HG03520 (cell line): Measurements from ENCODE around the gene PIGS.
"Not testable (repeated sequence)": the region's sequence is repeated elsewhere in the genome, so short reads cannot be mapped to it uniquely, and the experiment has no call there.

Source experiments
- ATAC-seq: cut with Tn5 transposase; IDR thresholded peaks from one replicate; pipeline ENCODE4 v1.9.1; 2021; ENCODE audit warnings: mild to moderate bottlenecking, moderate library complexity; ENCODE audit not compliant: unreplicated experiment

The PIGS gene

DNA sequence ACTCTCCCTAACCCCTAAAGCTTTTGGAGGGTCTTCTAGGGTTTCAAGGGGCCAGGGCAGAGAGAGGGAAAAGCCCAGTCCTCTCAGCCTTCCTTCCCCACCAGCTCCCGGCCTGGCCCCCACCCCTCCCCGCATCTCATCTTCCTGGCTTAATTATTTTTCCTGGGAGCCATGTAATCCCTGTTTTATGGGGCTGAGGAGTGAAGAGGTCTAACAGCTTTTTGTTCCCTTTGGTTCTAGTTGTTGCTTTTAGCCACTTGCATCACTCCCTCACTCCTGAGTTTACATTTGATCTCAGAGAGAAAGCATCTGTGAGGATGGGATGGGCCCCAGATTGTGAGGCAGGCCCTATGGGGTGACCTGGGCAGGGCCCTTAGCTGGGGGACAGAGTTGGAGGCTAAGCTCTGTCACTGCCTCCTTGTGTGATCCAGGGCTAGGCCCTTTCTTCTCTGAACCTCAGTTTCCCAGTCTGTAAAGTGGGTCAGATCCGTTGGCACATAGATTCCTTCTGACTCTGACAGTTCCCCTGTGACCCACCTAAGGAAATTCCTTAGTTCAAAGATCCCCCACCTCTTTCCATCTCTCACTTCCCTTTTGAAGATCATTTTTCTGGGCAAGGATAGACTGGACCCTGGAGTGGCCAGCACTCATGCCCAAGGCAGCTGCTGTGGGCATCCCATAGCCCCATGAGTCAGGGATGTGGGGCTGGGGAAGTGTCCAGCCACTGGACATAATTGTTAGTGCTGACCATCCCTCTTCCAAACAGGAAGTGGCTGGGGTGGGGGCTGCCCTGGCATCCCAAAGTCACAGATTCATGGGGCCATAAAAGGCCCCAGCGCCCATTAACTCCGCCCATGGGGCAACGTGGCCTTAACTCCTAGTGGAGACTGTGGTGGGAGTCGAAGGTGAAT is 39.0 kb downstream of the PIGS start:
- ATAC-seq = no peak

DNA sequence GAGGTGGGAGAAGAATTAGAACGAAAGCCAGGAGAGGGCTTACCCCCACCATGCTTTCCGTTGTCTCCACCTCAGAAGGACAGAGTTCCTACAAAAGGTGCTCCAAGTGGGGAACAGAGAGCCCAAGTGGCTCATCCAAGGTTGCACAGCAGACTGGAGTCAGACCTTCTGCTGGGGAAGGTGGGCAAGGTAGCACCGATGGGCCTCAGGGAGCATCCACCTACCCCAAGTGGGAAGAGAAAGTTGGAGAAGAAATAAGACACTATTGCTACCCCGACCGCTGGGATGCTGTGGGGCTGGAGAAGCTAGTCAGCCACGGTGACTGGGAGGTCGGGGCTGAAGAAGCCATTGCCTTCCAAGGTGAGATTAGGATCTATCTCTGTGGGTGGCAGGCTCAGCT is 40.4 kb downstream of the PIGS start:
- ATAC-seq = no peak

DNA sequence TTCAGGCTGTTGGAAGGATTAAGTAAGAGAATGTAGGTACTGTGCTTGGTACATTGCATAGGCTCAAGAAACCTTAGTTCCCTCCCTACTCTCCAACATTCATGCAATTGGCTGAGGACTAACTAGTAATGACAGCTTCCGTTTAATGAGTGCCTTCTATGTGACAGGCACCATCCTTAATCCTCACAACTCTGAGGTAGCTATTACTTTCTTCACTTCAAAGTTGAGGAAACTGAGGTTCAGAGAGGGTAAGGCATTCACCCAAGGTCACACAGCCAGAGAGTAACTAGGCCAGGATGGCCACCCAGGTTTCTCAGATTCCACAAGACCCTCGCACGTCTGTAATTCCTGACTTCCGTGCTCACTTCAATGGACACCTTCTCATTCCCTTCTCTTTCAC is 41.1 kb downstream of the PIGS start:
- ATAC-seq = no peak

DNA sequence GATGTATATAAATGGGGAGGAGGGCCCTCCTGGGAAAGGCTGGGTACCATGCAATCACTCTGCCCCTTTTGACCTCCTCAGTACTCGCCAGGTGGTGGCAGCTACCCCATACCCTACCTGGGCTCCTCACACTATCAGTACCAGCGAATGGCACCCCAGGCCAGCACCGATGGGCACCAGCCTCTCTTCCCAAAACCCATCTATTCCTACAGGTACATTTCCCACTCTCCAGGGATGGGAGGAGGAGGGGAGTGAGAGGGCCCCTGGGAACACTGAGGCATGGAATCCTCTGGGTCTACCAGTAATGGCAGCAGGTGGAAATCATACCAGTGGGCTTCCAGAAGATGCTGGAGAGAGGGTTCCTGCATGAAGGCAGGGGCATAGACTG is 42.3 kb downstream of the PIGS start:
- no peak for ATAC-seq

DNA sequence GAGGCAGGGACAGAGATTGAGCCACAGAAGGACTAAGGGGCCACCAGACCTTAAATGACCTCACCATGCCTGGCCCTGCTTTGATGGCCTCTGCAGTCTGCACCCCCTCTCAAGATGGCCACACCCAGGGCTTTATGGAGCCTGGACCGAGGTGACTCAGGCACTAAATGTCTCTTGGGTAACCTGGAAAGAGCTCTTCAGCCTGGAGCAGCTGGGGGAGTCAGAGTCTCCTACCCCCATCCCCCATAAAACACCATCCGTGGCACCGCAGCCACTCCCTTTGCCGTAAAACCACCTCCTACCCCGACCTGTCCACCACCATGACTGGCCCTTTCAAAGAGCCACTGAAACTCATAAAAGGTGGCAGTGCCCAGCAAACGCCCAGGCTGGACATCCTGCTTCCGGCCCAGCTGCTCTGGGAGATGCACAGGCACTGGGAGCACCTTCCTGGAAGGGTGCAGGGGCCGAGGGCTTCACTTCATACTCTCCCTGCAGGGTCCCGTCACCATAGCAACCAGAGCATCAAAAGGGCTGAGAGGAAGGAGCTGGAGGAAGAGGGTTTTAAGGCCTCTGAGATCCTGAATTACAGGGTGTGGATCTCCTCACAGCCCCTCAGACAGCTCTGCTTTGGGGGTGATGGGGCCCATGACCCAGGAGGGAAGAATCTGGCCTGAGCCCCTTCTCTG is 42.9 kb downstream of the PIGS start:
- ATAC-seq = no peak

DNA sequence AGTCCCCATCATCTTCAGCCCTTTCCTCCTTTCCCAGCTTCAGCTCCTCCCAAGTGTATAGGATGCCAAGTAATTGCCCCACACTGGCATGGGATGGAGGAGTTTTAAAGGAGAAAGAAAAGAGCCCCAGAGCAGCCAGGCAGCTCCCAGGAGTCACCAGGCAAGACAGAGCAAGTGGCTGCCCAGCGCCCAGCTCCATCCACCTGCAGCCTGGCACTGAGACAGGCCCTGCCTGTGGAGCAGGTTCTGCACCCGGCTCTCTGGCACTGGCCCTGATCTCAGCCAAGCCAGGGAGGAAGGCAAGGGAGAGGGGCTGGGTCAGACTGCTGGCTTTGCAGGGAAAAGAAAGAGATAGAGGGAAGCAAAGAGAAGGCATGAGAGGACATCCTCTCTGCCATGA is 43.5 kb downstream of the PIGS start:
- ATAC-seq = no peak

DNA sequence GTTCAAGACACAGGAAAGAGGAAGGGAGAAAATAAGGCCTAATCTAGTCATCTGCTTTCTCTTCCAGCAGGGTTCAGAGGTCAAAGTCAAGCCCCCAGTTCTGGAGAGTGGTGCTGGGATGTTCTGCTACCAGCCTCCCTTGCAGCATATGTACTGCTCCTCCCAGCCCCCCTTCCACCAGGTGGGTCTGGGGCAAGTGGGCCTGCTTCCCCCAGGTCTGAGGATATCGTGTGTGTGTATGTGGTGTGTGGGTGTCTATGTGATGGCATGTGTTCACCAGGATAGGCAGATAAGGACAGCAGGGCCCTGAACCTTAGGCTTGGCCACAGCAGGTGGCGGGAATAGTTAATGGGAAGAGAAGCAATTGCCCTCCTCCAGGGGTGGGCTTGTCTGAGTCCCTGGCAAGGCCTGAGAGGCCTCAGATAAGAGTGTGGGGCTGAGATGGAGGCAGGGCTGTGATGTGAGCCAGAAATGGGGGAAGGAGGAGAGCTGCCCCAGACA is 44.1 kb downstream of the PIGS start:
- ATAC-seq = no peak

DNA sequence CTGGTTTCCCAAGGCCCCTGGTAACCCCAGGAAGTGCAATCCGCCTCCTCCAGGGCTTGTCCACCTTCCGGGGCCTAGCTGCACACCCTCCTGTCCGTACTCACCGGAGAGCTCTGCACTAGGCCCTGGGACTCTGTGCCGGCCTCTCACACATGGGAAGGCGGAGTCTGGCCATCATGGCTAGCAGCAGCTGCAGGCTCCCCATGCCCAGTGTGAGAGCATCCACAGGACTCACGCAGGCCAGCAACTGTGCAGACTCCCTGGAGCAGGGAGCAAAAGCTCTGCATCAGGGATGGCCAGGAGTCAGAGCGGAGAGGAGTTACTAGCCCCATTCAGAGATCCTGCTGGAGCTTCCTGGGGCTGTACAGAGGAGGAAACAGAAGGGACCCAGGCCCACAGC is 44.9 kb downstream of the PIGS start:
- ATAC-seq = no peak

DNA sequence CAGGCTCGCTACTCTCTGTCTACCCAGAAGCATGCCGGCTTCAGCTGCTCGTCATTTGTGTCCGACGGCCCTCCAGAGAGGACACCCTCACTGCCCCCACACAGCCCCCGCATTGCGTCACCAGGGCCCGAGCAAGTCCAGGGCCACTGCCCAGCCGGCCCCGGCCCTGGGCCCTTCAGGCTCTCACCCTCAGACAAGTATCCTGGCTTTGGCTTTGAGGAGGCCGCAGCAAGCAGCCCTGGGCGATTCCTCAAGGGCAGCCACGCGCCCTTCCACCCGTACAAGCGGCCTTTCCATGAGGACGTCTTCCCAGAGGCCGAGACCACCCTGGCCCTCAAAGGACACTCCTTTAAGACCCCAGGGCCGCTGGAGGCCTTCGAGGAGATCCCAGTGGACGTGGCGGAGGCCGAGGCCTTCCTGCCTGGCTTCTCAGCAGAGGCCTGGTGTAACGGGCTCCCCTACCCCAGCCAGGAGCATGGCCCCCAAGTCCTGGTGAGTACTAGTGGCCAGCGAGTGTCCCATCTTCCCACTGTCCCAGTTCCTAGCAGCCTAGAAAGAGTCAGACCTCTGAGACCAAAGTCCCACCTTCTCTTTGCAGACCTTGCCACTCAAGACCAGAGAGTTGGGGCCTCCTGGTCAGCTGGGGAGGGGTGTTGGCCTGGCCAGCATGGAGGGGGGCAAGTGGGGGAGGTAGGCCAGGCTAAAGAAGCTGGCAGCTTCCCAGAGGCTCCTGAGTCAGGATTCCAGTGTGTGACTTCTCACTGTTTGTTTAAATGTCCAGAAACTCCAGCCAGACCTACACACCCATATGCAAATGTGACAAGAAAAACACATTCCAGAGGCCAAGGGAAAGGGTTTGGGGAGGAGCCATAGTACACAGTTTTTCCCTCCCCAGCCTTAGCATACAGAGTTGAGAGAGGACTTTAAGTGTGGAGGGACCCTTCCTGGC is 46.6 kb downstream of the PIGS start:
- no peak for ATAC-seq

DNA sequence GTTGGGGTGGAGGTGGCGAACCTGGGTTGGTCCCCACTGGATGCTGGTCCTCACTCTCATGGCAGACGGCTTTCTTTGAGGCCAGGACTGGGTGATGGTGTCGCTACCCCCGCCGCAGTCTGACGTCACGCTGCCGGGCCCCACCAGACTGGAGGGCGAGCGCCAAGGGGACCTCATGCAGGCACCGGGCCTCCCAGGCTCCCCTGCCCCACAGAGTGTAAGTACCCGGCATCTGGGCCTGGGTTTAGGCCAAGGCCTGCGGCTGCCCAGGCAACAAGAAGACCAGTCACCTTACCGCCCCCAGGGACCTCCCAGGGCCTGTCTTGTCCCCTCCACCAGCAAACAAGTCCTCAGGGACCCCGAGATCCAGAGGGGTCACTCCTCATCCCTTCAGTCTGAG is 47.4 kb downstream of the PIGS start:
- ATAC-seq = no peak

DNA sequence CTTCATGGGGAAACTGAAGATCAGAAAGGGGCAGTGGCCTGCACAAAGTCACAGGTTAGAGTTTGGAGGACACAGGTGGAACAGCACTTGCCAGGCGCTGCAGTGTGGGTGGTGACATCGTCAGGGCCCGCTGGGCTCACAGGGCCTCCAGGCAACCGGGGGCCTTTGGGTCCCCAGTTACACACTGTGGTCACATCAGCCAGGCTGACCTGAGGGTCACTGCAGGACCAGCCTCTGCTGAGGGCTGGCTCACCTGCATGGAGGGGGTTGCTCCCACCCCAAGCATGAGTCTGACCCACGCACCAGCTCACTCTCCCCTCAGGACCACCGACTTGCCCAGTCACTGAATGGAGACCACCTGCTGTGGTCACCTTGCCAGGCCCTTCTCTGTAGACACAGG is 48.1 kb downstream of the PIGS start:
- ATAC-seq = no peak

DNA sequence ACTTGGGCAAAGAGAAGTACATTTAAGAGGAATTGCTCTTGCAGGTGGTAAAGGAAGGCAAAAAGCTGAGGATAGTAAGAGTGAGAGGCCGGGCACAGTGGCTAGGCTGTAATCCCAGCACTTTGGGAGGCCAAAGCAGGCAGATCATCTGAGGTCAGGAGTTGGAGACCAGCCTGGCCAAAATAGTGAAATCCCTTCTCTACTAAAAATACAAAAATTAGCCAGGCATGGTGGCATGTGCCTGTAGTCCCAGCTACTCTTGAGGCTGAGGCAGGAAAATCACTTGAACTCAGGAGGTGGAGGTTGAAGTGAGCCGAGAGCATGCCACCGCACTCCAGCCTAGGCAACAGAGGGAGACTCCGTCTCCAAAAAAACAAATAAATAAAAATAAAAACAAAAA is 49.0 kb downstream of the PIGS start:
- ATAC-seq = not testable (repeated sequence)

DNA sequence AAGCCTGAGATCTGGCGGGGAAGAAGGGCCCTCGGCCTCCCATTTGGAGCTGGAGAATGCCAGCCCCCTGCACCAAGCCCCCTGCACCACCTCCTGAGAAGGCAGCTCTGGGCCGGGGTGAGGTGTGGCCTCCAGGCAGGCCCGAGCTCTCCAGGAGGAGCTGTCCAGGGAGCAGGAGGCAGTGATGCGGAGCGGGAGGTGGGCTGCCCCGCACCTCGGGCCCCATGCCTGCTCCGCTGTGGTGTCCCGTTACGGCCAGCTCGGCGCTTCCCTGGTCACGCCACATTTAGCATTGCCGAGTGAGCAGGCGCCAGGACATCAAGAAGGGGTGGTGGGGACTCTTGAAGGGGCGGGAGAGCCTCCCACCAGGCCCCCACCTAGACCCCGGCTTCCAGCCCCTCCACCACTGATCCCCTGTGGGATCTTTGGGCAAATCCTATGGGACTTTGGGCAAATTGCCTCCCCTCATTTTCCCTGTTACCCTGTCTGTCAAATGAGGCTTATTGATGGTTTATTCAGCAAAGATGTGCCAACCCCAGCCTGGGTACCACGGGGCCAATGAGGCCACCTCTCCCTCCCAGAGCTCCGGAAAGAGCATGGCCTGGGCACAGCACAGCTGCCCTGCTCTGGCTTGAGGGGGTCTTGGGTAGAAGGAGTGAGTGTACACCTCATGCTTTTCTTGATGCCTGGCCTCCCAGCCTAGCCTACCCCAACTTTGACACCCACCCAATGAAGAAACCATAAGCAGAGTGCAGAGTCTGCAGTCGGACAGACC is 49.8 kb downstream of the PIGS start:
- ATAC-seq = no peak

DNA sequence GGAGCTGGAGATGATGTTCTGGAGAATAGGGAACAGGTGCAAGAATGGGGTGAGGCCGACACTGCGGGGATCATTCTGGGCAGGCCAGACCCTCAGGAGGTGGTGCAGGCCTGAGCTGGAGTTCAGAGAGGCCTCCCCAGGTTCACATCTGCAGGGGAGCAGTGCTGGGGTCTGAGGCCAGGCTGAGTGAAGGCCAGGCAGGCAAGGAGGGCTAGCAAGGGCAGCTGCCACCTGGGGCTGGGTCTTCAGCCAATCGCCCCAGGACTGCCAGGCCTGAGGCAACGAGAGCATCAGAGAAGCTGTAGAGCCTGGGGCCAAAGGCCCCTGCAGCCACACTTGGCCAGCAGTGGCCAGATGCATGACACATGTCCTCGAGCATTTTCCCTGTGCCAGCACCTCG is 50.6 kb downstream of the PIGS start:
- no peak for ATAC-seq

DNA sequence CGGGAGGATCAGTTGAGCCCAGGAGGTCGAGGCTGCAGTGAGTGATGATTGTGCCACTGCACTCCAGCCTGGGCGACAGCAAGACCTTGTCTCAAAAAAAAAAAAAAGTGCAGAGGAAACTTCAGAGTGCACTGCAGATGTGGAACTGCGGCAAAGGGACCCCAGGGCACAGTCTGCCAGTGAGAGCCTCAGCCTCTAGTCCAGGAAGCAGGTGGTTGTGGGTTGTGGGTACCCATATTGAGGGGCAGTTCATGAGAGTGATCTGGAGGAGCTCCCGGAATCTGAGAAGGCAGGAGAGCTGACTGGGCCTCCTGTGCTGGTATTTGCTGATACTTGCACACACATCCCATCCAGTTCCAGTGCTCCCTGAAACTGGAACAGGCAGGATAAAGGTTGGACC is 52.1 kb downstream of the PIGS start:
- ATAC-seq = no peak

DNA sequence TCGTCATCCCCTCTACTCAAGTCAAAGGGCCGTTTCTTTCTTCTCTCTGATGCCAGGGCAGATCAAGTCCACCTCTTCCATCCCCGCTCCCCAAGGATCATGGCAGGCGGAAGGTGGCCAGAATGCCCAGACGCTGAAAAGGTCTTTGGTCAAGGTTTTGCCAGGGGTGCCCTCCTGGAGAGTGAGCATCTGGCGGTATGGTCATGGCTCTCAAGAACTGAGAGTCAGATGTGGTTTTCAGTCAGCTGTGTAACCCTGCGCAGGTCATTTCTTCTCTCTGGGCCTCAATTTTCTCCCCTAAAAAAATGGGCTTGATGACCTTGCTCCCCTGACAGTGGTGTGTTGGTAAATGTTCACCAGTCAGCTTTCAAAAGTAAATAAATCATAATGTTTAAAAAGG is 52.7 kb downstream of the PIGS start:
- no peak for ATAC-seq

DNA sequence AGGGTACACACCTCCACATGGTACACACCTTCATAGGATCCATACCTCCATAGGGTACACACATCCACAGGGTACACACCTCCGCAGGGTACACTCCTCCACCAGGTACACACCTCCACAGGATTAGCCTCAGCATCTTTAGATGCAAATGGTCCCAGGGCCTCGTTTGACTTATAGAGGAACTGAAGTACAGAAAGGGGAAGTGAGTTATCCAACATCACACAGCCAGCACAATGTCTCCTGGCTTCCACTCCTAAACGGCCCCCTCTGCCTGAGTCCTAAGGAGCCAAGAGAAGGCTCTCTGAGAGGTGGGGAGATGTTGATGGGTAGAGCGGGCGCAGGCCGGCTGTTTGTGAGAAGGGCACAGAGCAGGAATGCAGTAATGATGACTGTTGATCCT is 53.2 kb downstream of the PIGS start:
- ATAC-seq = no peak

DNA sequence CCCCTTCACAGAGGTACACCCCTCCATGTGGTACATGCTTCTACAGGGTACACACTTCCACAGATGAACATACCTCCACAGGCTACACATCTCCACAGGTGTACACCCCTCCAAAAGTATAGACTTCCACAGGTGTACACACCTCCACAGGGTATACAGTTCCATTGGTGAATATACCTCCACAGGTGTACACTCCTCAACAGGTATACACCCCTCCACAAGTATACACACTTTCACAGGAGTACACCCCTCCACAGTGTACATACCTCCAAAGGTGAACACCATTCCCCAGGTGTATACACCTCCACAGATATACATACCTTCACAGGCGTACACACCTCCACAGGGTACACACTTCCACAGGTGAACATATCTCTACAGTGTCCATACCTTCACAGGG is 55.8 kb downstream of the PIGS start:
- no peak for ATAC-seq

DNA sequence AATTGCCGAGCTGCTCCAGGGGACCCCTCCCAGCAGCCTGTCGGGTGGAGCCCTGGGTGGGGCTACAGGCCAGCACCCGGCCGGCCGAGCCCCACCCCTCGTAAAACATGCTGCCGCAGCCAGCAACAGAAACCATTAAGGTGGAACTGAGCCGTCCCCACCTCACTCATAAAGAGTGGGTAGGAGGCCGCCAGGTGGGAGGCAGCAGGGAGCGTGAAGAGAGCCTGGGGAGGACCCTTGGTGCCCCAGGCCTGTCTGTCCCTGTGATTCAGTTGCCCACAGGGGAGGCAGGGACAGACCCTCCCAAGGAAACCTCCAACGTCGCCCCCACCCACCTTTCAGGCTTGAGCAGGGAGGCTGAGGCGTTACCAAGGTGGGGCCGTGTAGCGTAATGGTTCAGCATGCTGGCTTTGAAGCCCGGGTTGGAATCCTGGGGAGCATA is 56.7 kb downstream of the PIGS start:
- no peak for ATAC-seq

DNA sequence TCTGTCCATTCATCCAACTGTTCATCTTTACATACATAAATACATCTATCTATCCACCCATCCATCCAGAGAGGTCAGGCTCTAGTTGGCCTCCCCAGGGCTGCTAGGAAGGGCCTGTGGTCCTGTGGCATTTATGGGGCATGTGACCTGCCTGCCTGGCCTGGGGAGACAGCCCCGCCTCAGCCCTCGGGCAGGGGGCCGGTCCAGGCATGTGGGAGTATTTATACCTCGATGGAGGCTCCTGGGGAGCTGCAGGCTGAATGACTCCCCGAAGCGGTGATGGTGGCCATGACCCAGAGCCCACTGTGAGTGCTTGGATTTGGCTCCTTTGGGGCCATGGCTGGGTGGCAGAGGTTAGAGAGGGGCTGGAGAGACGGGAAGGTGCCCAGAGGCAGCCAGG is 57.8 kb downstream of the PIGS start:
- no peak for ATAC-seq
